H9 (cell line): Measurements from ENCODE around the gene CARD6. TPM values are rescaled to one million over a fixed set of nuclear protein-coding genes. Genes with fewer than 3 reads are reported as not detected.

Experiments
- DNase-seq: peaks from one replicate; pipeline ENCODE4 v3.0.0-alpha.2; 2017
- H2AFZ ChIP-seq: one replicate; pipeline ENCODE4 v1.6.1; 2013; ENCODE audit warnings: mild to moderate bottlenecking, low read length, control low read depth, moderate library complexity
- H2AK5ac ChIP-seq: 2 replicates; pipeline ENCODE4 v1.6.1; 2013; ENCODE audit warnings: low read length, control low read depth, mixed read lengths; ENCODE audit not compliant: insufficient read length
- H2BK120ac ChIP-seq: one replicate; pipeline ENCODE4 v1.6.1; 2013; ENCODE audit warnings: low read depth, mild to moderate bottlenecking, low read length, control low read depth, inconsistent platforms; ENCODE audit not compliant: poor library complexity, severe bottlenecking
- H2BK12ac ChIP-seq: 2 replicates; pipeline ENCODE4 v1.6.1; 2013; ENCODE audit warnings: low read length, control low read depth, mixed read lengths, low read depth; ENCODE audit not compliant: insufficient read length
- H2BK15ac ChIP-seq: 2 replicates; pipeline ENCODE4 v1.6.1; 2013; ENCODE audit warnings: low read depth, low read length, control low read depth
- H2BK20ac ChIP-seq: one replicate; pipeline ENCODE4 v1.6.1; 2013; ENCODE audit warnings: low read depth, mild to moderate bottlenecking, low read length, control low read depth, inconsistent platforms; ENCODE audit not compliant: poor library complexity, severe bottlenecking
- H2BK5ac ChIP-seq: 2 replicates; pipeline ENCODE4 v1.6.1; 2013; ENCODE audit warnings: low read length, control low read depth, mixed read lengths; ENCODE audit not compliant: insufficient read length
- H3K14ac ChIP-seq: 2 replicates; pipeline ENCODE4 v1.6.1; 2013; ENCODE audit warnings: low read length, control low read depth; ENCODE audit not compliant: insufficient read depth
- H3K18ac ChIP-seq: 2 replicates; pipeline ENCODE4 v1.6.1; 2013; ENCODE audit warnings: low read depth, mild to moderate bottlenecking, mixed read lengths, low read length, control low read depth; ENCODE audit not compliant: insufficient read length
- H3K23ac ChIP-seq: 2 replicates; pipeline ENCODE4 v1.6.1; 2013; ENCODE audit warnings: low read length, control low read depth, mixed read lengths, low read depth; ENCODE audit not compliant: insufficient read length
- H3K23me2 ChIP-seq: 2 replicates; pipeline ENCODE4 v1.6.1; 2013; ENCODE audit warnings: low read depth, mild to moderate bottlenecking, mixed read lengths, low read length, control low read depth; ENCODE audit not compliant: insufficient read length, poor library complexity, severe bottlenecking
- H3K27ac ChIP-seq: 2 replicates; pipeline ENCODE4 v1.5.1; 2013; ENCODE audit warnings: low read length, control low read depth, mixed read lengths, low read depth; ENCODE audit not compliant: insufficient read length
- H3K27me3 ChIP-seq: 2 replicates; pipeline ENCODE4 v1.6.1; 2013; ENCODE audit warnings: low read length, control low read depth, inconsistent platforms; ENCODE audit not compliant: insufficient read depth
- H3K4ac ChIP-seq: 2 replicates; pipeline ENCODE4 v1.6.1; 2013; ENCODE audit warnings: low read depth, mild to moderate bottlenecking, control low read depth, inconsistent platforms, low read length, moderate library complexity
- H3K4me1 ChIP-seq: 2 replicates; pipeline ENCODE4 v1.6.1; 2013; ENCODE audit warnings: low read length, control low read depth, inconsistent platforms; ENCODE audit not compliant: insufficient read depth
- H3K4me2 ChIP-seq: 2 replicates; pipeline ENCODE4 v1.6.1; 2013; ENCODE audit warnings: low read length, control low read depth, mixed read lengths; ENCODE audit not compliant: insufficient read length, insufficient read depth
- H3K56ac ChIP-seq: 2 replicates; pipeline ENCODE4 v1.6.1; 2013; ENCODE audit warnings: low read depth, mild to moderate bottlenecking, mixed read lengths, low read length, control low read depth; ENCODE audit not compliant: insufficient read length
- H3K79me1 ChIP-seq: 2 replicates; pipeline ENCODE4 v1.6.1; 2013; ENCODE audit warnings: low read depth, mild to moderate bottlenecking, moderate library complexity, low read length, control low read depth, inconsistent platforms; ENCODE audit not compliant: insufficient read depth, poor library complexity, severe bottlenecking
- H3K79me2 ChIP-seq: 2 replicates; pipeline ENCODE4 v1.6.1; 2013; ENCODE audit warnings: low read length, control low read depth, inconsistent platforms; ENCODE audit not compliant: insufficient read depth
- H3K9ac ChIP-seq: 2 replicates; pipeline ENCODE4 v1.6.1; 2013; ENCODE audit warnings: low read length, control low read depth, mixed read lengths; ENCODE audit not compliant: insufficient read length; ENCODE audit errors: extremely low read depth
- H3K9me3 ChIP-seq: one replicate; pipeline ENCODE4 v1.6.1; 2013; ENCODE audit warnings: low read depth, low read length, inconsistent platforms; ENCODE audit not compliant: control insufficient read depth
- H3T11ph ChIP-seq: one replicate; pipeline ENCODE4 v1.6.1; 2013; ENCODE audit warnings: mild to moderate bottlenecking, low read length, control low read depth, inconsistent platforms
- H4K20me1 ChIP-seq: one replicate; pipeline ENCODE4 v1.6.1; 2013; ENCODE audit not compliant: control insufficient read depth, insufficient read length, insufficient read depth
- H4K5ac ChIP-seq: 2 replicates; pipeline ENCODE4 v1.6.1; 2013; ENCODE audit warnings: low read depth, mild to moderate bottlenecking, mixed read lengths, low read length, control low read depth; ENCODE audit not compliant: insufficient read length
- H4K8ac ChIP-seq: replicated peaks from 2 replicates; pipeline ENCODE4 v1.6.1; 2013; ENCODE audit warnings: low read length, control low read depth, mixed read lengths, low read depth; ENCODE audit not compliant: insufficient read length
- H4K91ac ChIP-seq: 2 replicates; pipeline ENCODE4 v1.6.1; 2013; ENCODE audit warnings: low read depth, mild to moderate bottlenecking, moderate library complexity, mixed read lengths, low read length, control low read depth; ENCODE audit not compliant: insufficient read length
- H3K27ac Mint-ChIP-seq, 3 experiments: 2 replicates in 2 of 3; 3 replicates in 1 of 3; pipeline ENCODE4 v1.8.0; 2020 to 2021; ENCODE audit warnings: mixed read lengths in 3 of 3, mild to moderate bottlenecking in 1 of 3, moderate library complexity in 1 of 3
- H3K27me3 Mint-ChIP-seq: 2 replicates; pipeline ENCODE4 v1.8.0; 2021; ENCODE audit warnings: low read depth, mild to moderate bottlenecking, moderate library complexity, mixed read lengths
- H3K36me3 Mint-ChIP-seq, 3 experiments: 2 replicates in 2 of 3; 3 replicates in 1 of 3; pipeline ENCODE4 v1.8.0; 2020 to 2021; ENCODE audit warnings: low read depth in 3 of 3, mixed read lengths in 3 of 3; ENCODE audit not compliant: insufficient read depth in 1 of 3
- H3K4me1 Mint-ChIP-seq, 2 experiments: 2 replicates each; pipeline ENCODE4 v1.8.0; 2020; ENCODE audit warnings: mixed read lengths in 2 of 2
- H3K4me3 Mint-ChIP-seq, 2 experiments: 2 replicates in 1 of 2; 3 replicates in 1 of 2; pipeline ENCODE4 v1.8.0; 2020 to 2021; ENCODE audit warnings: mild to moderate bottlenecking in 2 of 2, mixed read lengths in 2 of 2, moderate library complexity in 1 of 2
- H3K9me3 Mint-ChIP-seq, 2 experiments: 2 replicates in 1 of 2; 3 replicates in 1 of 2; pipeline ENCODE4 v1.8.0; 2020; ENCODE audit warnings: mild to moderate bottlenecking in 2 of 2, mixed read lengths in 2 of 2, moderate library complexity in 1 of 2
- CTCF ChIP-seq: fragments of 200-600 bp; sonication (generic); conservative IDR thresholded peaks from 3 replicates; pipeline ENCODE4 v1.8.0; 2021; ENCODE audit warnings: antibody characterized with exemption, mild to moderate bottlenecking
- whole genome bisulfite sequencing: extraction: QIAGEN DNeasy Blood & Tissue Kit; methylation state at CpG from one replicate; pipeline ENCODE4 v1.1.7; 2013; ENCODE audit warnings: missing lambda C conversion rate, low lambda C conversion rate, mixed read lengths; ENCODE audit not compliant: insufficient read length; ENCODE audit errors: extremely low coverage; 5-methylcytosine and 5-hydroxymethylcytosine counted together
- total RNA-seq: library from RNA; stranded (reverse); gene quantifications from 2 replicates; pipeline ENCODE4 v1.2.1, GENCODE V29; 2021

Gene CARD6
- total RNA-seq, 1 experiment from 2014 or later: 0.35 TPM

DNA sequence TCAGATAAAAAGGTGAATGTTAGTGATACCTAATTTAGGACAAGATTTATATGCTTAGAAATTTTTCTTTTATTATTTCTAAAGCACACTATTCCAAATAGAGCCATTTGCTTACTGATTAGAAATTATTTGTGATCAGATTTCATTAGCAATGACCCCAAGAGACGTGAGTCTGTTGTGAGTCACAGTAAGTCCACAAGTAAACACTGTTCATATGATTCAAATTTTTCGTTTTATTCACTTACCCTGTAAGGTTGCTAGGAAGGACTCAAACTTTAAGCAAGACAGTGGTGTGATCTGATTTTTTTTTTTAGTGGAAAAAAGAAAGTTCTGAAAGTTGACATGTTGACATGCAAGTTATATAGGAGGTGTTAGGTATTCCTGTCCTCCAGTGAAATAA is 1.2 kb downstream of the CARD6 start:
- Histone ChIP-seq H4K91ac (no peak overlapping the region), H3K27ac (no peak overlapping the region), H3K4me1 (no peaks in the 10 kb centered on the region), H4K8ac (no peak overlapping the region), H2BK120ac (no peak overlapping the region), H3K4ac (no peak overlapping the region), H3K18ac (no peak overlapping the region), H3K56ac (no peak overlapping the region), H3K79me1 (no peaks in the 10 kb centered on the region), H2BK15ac (no peak overlapping the region), H2BK5ac (no peak overlapping the region), H3K9ac (no peak overlapping the region), H2AK5ac (no peak overlapping the region), H3K27me3 (no peaks in the 10 kb centered on the region), H3K23me2 (peaks cover 3% of the 10 kb centered on the region), H3K79me2 (no peaks in the 10 kb centered on the region), H3K4me2 (no peak overlapping the region), H2BK12ac (no peak overlapping the region), H4K5ac (no peak overlapping the region), H3K14ac (no peak overlapping the region), H3K9me3 (no peaks in the 10 kb centered on the region), H2BK20ac (no peak overlapping the region), H4K20me1 (peaks cover 4% of the 10 kb centered on the region), H3K23ac (no peak overlapping the region), H3T11ph (no peak overlapping the region), H2AFZ (no peak overlapping the region)
- no peaks in the 10 kb centered on the region for H3K27me3 Mint-ChIP-seq
- H3K4me3 Mint-ChIP-seq: no peak overlapping the region
- no CpG with 5 or more reads among the region's 2 CpGs for WGBS
- no peaks in the 10 kb centered on the region for H3K36me3 Mint-ChIP-seq
- DNase-seq: no peak
- TF ChIP-seq CTCF: no peak
- H3K4me1 Mint-ChIP-seq: peaks cover 10% of the 10 kb centered on the region in 2 experiments
- no peak overlapping the region for H3K27ac Mint-ChIP-seq
- no peaks in the 10 kb centered on the region for H3K9me3 Mint-ChIP-seq
